HL-60/S4 treated with phorbol 12-myristate 13-acetate at 8.2 ng/mL for 4 days and 3 days (cell line): ENCODE measurements around the gene DPCD.

ENCODE experiments used
- in situ Hi-C: fragments of 300-500 bp; cut with MboI; formaldehyde crosslinking; loops from 2 replicates; pipeline ENCODE4 v1.15.0; 2022; ENCODE audit warnings: low sequenced_read_pairs

DPCD gene

DNA sequence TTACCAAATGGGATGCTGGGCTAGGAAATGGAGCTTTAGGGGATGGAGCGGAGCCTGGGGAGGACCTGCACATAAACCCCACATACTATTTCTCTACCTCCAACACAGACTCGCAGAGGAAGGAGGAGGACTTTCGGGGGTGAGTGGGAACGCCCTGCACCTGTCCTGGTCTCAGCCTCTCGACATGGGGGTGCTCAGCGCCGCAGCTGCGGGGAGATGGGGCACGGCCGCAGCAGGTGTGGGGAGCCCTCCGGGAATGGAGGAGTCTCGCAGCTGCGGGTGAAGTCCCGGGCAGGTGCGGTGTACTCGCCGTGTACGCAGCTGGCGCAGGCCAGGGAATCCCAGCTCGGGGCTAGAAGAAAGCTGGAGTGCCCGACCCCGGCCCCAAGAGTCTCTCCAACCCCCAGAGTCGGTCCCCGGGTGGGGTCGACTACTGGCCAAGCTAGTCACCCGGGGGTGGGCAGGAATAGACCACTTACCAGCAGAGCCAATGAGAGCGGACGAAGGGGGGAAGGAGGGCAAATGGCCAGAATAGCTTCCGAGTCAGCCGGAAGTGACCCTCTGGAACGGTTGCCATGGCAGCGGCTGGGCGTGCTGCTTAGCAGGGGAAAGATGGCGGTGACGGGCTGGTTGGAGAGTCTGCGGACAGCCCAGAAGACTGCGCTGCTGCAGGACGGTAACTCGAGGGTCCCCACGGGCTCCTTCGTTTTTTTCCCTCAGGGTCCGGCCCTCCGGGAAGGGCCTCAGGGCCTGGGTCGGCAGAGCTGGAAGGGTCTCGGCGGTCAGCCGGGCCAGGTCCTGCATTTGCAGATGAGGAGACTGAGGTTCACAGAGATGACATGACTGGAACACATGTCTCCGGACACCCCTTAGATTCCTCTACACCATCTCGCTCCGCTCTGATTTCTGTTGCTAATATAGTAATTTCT, at the start of gene DPCD, which contains the start of gene POLL:
Gene DPCD (plus strand): TSS at position 597 of the 929 bp plus-strand sequence. CDS start 16 bp downstream, at position 613.
Gene POLL (minus strand): TSS at position 533 of the 929 bp plus-strand sequence. CDS start 897 bp downstream, outside the sequence.
- in situ Hi-C loops = no loop called here

DNA sequence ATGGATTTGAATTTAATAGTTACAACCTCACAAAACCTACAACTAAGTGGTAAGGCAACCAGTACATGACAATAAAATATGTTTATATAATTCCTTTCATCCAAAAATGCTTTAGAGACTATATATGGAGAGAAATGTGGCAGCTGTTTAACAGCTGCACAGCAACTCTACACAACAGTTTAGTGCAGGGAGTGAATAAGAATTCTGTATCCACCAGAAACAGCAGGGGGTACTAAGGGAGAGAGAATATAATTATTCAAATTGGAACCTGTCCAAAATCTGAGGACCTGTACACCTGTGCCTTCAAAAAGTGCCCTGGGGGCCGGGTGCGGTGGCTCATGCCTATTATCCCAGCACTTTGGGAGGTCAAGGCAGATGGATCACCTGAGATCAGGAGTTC, 49.7 kb upstream of the DPCD start:
- in situ Hi-C loops = no loop called here

DNA sequence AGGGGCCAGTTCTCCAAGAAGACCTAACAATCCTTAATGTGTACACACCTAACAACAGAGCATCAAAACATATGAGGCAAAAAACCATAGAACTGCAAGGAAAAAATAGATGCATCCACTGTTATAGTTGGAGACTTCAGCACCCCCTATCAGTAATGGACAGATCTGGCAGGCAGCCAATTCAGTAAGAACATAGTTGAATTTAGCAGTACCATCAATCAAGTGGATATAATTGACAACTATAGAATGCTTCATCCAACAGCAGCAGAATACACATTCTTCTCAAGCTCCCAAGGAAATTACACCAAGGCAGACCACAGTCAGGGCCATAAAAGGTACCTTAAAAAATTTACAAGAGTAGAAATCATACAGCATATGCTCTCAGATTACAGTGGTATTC, 42.2 kb upstream of the DPCD start:
- in situ Hi-C loops = no loop called here

DNA sequence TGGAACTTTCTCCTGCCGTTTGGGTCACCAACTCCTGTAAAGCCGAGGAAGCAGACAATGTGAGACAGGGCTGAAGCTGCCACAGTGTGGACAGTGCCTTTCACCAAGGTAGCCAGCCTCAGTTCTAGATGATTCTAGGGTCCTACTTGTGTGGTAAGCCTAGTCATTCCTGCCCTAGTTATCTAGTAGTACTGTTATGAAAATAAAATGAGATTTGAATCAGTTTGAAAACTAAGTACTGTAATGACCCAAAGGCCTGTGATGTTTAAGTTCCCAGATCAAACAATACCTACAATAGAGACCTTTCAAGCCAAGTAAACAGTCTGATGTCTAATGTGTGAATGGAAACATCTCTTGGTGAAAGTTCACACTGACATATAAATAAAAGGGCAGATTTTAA, 37.2 kb upstream of the DPCD start:
- in situ Hi-C loops = loop anchor here (25.0 kb wide), 1 partner anchor 339 kb away; no protein-coding TSS in a partner anchor

DNA sequence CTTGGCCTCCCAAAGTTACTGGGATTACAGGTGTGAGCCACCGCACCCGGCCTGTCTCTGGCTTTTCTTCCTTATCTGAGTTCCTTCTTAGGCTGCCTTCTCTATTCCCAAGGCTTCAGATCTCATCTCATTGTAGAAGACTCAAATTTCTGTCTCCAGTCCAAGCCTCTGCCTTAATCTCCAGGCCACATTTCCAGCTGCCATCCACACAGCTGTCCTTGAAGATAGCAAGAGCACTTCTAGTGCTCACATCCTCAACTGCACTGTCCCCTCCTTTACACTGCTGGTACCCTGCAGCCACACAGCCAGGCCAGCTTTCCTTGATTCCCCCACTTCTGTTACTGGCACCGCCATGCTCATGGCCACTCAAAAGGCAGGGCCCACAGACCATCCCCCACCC, 35.7 kb upstream of the DPCD start:
- in situ Hi-C loops = loop anchor here (25.0 kb wide), 1 partner anchor 340 kb away; no protein-coding TSS in a partner anchor

DNA sequence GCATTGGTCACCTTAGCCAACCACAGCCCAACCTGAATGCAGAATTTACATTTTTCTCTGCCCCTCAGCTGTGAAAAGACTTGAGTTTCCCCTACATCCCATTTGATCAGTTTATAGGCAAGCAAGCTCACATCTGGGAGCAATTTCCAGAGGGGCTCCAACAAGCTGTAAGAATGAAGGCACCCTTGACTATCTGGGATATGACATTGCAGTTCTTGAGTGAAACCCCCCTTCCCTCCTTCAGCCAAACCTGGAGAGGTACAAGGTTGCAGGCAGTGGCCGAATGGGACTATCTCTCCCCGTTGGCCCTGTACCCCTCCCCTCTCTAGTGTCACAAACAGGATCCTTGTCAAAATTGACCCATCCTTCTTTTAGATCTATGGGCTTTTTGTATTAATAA, 30.6 kb upstream of the DPCD start:
- in situ Hi-C loops = loop anchor here (25.0 kb wide), 1 partner anchor 345 kb away; no protein-coding TSS in a partner anchor

DNA sequence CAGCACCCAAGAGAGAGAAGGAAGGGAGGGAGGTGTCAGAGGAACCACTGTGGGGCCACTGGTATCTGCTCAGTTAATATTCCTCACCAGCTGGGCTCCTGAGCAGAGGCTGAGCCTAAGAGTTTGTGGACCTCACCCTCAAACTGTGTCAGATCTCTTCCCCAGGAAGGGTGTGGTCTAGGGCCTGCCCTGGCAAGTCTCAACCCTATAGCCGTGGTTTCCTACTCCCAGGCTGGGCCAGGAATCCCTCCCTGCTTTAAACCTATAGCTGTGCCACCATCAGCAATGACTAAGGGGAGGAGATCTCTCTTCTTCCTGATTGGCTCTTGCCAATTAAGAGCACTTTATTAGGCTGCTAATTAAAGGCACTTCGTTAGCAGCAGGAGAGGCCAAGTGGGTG, 29.9 kb upstream of the DPCD start:
- in situ Hi-C loops = loop anchor here (25.0 kb wide), 1 partner anchor 346 kb away; no protein-coding TSS in a partner anchor

DNA sequence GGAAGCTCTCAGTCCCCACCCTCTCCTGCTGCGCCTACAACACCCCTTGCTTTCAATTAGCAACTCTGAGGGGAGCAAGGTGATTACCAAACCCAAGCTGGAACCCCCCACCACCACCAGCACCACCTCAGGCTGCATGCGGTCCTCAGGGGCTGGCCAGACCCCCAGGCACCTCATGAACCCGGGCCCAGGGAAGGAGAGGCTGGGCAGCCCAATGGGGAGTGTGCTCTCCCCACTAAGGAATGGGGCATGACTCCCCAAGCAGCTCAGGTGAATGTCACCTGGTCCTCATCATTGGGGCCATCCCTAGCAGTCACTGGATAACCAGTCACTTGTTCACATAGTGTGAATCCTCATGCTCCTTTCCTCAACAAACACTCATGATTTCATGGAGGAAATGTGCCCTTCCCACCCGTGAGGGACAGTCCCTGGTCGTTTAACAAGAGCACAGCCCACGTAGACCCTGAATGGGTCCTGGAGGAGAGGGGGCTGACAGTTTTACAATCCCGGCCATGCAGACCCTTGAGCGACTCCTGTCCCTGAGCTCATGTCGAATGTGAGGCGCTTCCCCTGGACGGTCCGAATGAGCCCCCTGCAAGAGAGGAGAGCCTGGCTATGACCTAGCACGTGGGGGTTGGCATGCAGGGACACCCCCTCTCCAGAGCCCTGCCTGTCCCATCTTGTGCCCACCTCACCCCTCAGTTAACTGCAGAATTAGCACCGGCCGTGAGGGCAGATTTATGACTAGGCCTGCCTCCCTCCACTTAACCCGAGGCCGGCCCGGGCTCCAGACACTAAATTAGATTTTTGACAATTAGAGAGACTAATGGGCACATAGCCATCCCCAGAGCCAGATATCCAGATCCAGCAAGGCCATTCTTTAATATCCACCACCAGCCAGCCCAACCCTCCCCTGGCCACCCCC, 29.2 kb upstream of the DPCD start:
- in situ Hi-C loops = loop anchor here (25.0 kb wide), 1 partner anchor 347 kb away; no protein-coding TSS in a partner anchor

DNA sequence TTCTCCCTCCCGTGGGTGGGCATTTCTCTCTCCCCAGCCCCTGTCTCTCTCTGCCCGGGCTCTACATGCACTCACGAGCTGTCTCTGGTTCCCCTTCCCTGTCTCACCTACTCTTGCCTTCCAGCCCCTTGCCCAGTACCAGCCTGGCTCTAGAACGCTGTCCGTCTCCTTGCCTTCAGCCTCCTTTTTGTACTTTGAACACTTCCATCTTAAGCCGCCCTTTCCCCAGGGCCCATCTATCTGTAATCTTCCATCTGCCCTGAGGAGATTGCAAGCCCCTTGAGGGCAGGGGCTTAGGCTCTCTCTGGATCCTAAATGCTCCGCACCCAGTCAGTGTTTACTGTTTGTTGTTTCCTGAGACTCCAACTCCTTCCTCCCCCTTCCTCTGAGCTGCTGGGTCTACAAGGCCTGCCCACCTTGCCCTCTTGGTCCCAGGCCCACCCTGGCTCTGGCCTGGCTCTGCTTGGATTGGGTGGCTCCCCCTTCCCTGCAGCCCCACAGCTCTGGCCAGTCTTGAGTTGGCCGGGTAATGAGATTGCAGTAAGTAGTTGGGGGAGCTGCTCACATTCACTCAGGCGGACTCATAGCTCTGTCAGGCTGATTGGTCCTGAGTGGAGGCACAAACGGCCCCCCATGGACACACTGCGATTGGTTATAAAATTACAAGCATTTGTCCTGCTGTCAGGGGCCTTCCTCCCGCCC, 28.4 kb upstream of the DPCD start:
- in situ Hi-C loops = loop anchor here (25.0 kb wide), 1 partner anchor 347 kb away; no protein-coding TSS in a partner anchor

DNA sequence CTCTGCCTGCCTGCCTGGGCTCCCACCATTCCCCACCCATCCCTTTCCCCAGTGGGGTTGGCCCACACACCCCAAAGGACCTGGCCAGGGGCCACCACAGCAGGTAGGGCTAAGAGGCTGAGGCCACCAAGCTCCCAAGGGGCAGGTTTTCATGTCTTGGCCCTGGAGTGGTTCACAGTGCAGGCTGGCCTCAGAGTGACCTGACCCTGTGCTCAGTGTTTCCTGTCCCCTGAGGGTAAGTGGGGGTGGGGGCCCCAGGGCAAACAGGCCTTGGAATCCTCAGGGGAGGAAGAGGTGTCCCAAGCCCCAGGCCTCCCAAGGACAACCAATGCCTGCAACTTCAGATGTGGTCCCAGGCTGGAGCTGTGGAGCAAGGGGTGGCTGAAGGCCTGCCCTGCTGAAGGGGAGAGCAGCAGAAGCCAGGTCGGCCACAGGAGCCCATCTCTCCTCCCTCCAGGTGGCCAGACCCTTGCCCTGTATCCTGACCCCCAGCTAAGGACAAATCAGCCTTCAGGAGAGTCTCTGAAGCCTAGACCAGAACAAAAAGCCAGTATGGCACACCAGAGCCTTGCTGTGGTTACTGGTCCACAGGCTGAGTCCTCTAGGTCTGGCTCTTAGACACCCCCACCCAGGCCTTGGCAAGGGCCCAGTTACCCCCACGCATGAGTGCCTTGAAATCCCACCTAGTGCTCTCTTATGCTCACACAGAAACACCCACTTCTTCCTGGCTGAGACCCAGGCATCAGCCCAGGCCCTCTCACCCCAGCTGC, 27.6 kb upstream of the DPCD start:
- in situ Hi-C loops = loop anchor here (25.0 kb wide), 1 partner anchor 348 kb away; no protein-coding TSS in a partner anchor

DNA sequence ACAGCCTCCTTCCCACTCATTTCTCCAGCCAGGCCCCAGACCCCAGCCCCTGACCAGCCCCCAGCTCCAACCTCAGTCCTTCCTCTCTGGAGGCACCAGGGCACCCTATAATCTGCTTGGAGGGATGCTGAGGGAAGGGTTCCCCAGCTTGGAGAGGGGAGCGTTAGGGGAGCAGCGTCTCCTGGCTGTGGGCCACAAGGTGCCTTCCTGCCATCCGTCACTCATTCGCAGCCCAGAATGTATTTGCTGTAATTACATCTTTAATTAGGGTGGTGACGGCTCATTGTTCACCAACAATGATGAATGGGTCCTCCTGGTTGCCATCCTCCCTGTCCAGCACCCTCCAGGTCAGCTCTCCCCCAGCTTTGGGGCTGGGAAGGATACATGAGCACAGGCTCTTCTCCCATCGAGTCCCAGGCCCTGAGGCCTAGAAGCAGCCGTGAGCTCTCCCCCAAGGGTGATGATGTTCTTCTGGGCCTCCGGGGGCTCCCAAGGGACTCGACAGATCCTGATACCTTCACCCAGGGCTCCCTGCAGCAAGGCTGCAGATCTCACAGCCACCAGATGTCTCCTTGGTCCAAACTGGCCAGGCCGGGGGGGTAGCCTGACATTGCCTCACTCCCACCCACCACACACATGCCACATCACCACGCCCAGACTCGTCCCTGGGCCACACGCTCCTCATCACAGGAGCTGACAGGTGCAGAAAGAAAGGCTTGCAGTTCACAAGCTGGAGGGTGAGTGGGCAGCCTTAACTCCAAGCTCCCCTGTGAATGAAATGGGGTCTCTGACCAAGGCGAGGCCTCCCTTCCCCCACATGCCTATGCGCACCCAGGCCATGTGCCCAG, 26.8 kb upstream of the DPCD start:
- in situ Hi-C loops = loop anchor here (25.0 kb wide), 1 partner anchor 349 kb away; no protein-coding TSS in a partner anchor

DNA sequence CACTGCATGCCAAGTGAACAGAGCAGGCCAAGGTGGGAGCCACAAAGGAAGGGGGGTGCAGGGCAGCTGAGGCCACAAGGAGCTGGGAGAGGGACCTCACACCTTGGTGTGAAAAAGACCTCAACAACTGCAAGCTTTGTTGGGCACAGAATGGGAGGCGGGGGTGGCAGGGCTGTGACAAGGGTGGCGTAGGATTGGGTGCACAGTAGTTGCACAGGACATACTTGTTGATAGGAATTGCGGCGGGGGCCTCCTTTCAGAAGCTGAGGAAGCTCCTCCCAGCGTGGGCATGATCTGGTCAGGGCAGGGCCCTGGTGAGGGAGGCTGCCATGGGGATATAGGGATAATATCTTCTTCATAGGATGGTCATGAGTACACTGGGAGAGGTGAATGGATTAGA, 25.9 kb upstream of the DPCD start:
- in situ Hi-C loops = loop anchor here (25.0 kb wide), 1 partner anchor 350 kb away; no protein-coding TSS in a partner anchor

DNA sequence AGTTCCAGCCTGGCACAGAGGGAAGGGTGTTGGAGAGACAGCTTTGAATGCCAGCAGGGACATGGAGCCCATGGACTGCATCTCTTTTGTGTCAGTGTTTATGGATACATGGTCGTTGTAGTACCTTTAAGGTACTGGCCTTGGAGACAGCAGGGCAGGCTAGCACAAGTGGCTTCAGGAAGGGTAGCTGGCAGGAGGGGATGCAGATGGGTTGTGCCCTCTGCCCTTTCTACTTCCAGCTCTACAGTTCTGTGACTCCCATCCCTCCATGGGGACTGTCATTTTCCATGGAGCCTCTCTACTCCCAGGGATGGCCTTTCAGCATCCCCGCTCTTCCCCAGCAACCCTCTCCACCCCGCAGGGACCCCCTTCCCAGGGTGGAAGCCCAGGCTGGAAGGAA, 25.1 kb upstream of the DPCD start:
- in situ Hi-C loops = loop anchor here (25.0 kb wide), 1 partner anchor 351 kb away; no protein-coding TSS in a partner anchor

DNA sequence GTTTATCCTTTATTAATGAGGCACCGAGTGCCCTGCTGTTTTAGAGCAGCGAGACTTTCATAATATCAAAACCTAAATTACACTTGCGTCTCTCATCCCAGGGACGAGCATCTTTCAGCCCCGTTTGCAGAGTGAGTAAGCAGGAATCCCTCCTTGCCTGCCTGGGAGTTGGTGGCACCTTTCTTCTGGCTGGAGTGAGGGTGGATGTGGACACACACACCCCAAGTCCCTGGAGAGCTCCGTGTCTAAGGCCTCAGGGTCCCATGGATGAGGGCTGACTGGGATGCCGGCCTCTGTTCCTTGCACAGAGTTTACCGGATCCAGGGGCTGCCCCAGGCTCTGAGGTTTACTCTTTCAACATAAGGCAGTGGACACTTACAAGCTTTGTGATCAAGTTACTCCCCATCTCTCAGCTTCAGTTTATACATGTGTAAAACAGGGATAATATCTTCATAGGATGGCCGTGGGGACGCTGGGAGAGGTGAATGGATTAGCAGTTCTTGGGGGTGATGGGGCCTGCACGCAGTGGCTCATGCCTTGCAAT, 24.6 kb upstream of the DPCD start:
- in situ Hi-C loops = loop anchor here (25.0 kb wide), 1 partner anchor 351 kb away; no protein-coding TSS in a partner anchor

DNA sequence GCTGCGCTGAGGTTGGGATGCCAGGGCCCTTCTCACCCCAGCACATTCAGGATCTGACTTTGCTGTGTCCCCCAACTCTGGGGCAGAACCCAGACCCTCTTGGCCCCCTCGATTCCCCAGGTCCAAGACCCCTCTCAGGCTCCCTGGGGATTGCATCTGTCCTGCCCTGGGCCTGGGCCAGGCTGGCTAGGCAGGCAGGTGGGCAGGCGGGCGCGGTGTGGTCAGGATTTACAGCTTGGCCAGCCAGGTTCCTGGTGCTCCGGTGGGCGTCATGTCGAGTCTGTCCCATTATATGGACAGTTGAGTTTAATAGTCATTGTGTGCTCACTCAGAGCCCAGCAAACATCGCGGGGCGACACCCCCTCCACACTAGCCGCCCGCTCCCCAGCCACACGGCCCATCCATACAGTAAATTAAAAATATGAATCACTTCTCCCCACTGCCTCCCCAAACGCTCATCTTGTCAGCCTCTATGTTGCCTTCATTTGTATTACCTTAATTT, 23.6 kb upstream of the DPCD start:
- in situ Hi-C loops = loop anchor here (25.0 kb wide), 1 partner anchor 352 kb away; no protein-coding TSS in a partner anchor

DNA sequence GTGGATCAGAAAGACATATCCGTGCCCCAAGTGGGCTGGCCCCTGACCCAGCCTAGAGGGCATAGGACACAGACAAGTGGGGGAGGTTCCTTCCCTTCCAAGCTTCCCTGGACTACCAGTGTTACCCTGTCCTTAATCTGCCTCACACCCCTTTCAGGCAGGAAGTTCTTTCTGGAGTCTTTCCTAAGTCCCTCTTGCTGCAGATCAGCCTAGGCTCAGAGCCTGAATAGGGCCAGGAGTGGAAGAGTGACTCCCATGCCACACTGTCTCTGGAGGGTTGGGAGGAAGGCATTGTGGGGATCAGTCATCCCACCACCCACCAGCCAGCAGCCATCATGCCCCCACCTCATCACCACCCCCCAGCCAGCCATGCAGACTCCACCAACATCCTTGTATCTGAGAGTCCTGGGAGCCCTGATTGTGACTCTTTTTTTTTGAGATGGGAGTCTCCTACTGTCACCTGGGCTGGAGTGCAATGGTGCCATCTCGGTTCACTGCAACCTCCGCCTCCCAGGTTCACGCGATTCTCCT, 22.7 kb upstream of the DPCD start:
- in situ Hi-C loops = loop anchor here (25.0 kb wide), 1 partner anchor 353 kb away; no protein-coding TSS in a partner anchor

DNA sequence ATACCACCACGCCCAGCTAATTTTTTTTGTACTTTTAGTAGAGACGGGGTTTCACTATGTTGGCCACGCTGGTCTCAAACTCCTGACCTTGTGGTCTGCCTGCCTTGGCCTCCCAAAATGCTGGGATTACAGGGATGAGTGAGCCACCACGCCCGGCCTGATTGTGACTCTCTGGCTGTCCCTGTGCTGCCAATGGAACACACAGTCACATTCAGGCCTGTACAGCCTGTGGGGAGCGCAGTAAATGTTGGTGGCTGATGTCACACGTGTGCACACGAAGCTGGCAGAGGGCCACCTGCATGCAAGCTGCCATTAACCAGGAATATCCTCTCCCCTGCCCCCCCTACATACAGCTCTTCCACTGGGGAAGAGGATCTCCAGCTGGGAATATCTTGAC, 22.2 kb upstream of the DPCD start:
- in situ Hi-C loops = loop anchor here (25.0 kb wide), 1 partner anchor 354 kb away; no protein-coding TSS in a partner anchor
